A673 (cell line): ENCODE results near the gene MMP2. TPM values are rescaled to one million over a fixed set of nuclear protein-coding genes. Genes with fewer than 3 reads are reported as not detected.

Source experiments
- BruUV-seq: library from RNA; stranded (reverse); fragments of 400-500 nt; replicated peaks from 2 replicates; lab custom pipeline; 2021; lab: Mats Ljungman, UMichigan
- CTCF ChIA-PET: fragments of 300-600 bp; sonication (Branson Sonifier 250); formaldehyde crosslinking; loops from one replicate; lab custom pipeline; 2022; ENCODE audit warnings: antibody characterized with exemption; lab: Charles Lee
- POLR2A ChIA-PET: fragments of 300-600 bp; sonication (Branson Sonifier 250); formaldehyde crosslinking; loops from one replicate; lab custom pipeline; 2022; ENCODE audit warnings: antibody characterized with exemption; ENCODE audit not compliant: low non-redundant PET; lab: Charles Lee
- DNase-seq: peaks from one replicate; pipeline ENCODE4 v3.0.0-alpha.2; 2015; ENCODE audit warnings: low spot score
- H3K27ac ChIP-seq: fragments of 200-600 bp; sonication (generic); 2 replicates; pipeline ENCODE4 v1.5.1; 2016; ENCODE audit warnings: mixed run types, low read depth, mild to moderate bottlenecking, mixed read lengths, antibody characterized with exemption, low read length; ENCODE audit not compliant: poor library complexity, severe bottlenecking
- H3K27me3 ChIP-seq: fragments of 200-600 bp; sonication (generic); replicated peaks from 2 replicates; pipeline ENCODE4 v1.6.1; 2017; ENCODE audit warnings: mixed run types, low read depth, mild to moderate bottlenecking, mixed read lengths, antibody characterized with exemption, low read length; ENCODE audit not compliant: insufficient read depth, poor library complexity
- H3K36me3 ChIP-seq: fragments of 200-600 bp; sonication (generic); 2 replicates; pipeline ENCODE4 v1.6.1; 2016; ENCODE audit warnings: mixed run types, mild to moderate bottlenecking, mixed read lengths, antibody characterized with exemption, low read length; ENCODE audit not compliant: insufficient read depth, poor library complexity, severe bottlenecking
- H3K4me1 ChIP-seq: fragments of 200-600 bp; sonication (generic); 2 replicates; pipeline ENCODE4 v1.6.1; 2017; ENCODE audit warnings: mixed run types, mild to moderate bottlenecking, mixed read lengths, antibody characterized with exemption, low read length; ENCODE audit not compliant: insufficient read depth, poor library complexity, severe bottlenecking
- H3K4me3 ChIP-seq: fragments of 200-600 bp; sonication (generic); 2 replicates; pipeline ENCODE4 v1.5.1; 2016; ENCODE audit warnings: low read depth, mixed run types, mild to moderate bottlenecking, mixed read lengths, low read length; ENCODE audit not compliant: poor library complexity, severe bottlenecking
- H3K9me3 ChIP-seq: fragments of 200-600 bp; sonication (generic); 2 replicates; pipeline ENCODE4 v1.6.1; 2016; ENCODE audit warnings: mixed run types, low read depth, mild to moderate bottlenecking, mixed read lengths, antibody characterized with exemption, low read length; ENCODE audit not compliant: poor library complexity, severe bottlenecking
- CTCF ChIP-seq: fragments of 300-800, 200-600 bp; sonication (generic); conservative IDR thresholded peaks from 2 replicates; pipeline ENCODE4 v1.5.1; 2017; ENCODE audit warnings: low read depth, mild to moderate bottlenecking, antibody characterized with exemption, low read length, moderate library complexity, mixed read lengths
- EZH2 ChIP-seq: fragments of 200-600 bp; sonication (generic); IDR thresholded peaks from 2 replicates; pipeline ENCODE4 v1.6.1; 2017; ENCODE audit warnings: borderline replicate concordance, low read depth, mild to moderate bottlenecking, mixed read lengths, antibody characterized with exemption, low read length; ENCODE audit not compliant: poor library complexity, severe bottlenecking
- intact Hi-C: fragments of 100-400 bp; cut with micrococcal nuclease; formaldehyde crosslinking; loops from one replicate; pipeline ENCODE4 v1.10.0; 2022; ENCODE audit not compliant: unreplicated experiment
- total RNA-seq: library from RNA; stranded (reverse); gene quantifications from 2 replicates; pipeline ENCODE4 v1.2.3, GENCODE V29; 2021

Gene MMP2
- total RNA-seq, 1 experiment from 2014 or later, result 36.2 TPM

- POLR2A ChIA-PET, result no interaction called here
- no peak for DNase-seq
- H3K36me3 ChIP-seq, result no peaks in the 10 kb centered on the region
- TF ChIP-seq CTCF, result no peak
- TF ChIP-seq EZH2, result no peak
- H3K4me1 ChIP-seq, result no peaks in the 10 kb centered on the region
- CTCF ChIA-PET, result no interaction called here
- H3K27ac ChIP-seq, result no peak overlapping the region
- H3K9me3 ChIP-seq, result peaks cover 12% of the 10 kb centered on the region
- intact Hi-C loops, result no loop called here
- no peaks in the 10 kb centered on the region for H3K27me3 ChIP-seq
- no peak overlapping the region for H3K4me3 ChIP-seq
- no TSS peak for BruUV-seq
Measured at GRCh38 chr16:55513616-55514015, 34.6 kb downstream of the MMP2 start.

GRCh38 chr16:55515111-55515510 lies 36.1 kb downstream of the MMP2 start:
- H3K36me3 ChIP-seq, result no peaks in the 10 kb centered on the region
- H3K9me3 ChIP-seq, result peaks cover 12% of the 10 kb centered on the region
- intact Hi-C loops, result no loop called here
- no peak overlapping the region for H3K27ac ChIP-seq
- no peaks in the 10 kb centered on the region for H3K4me1 ChIP-seq
- no peak for DNase-seq
- ChIA-PET CTCF (no interaction called here), POLR2A (no interaction called here)
- H3K27me3 ChIP-seq, result no peaks in the 10 kb centered on the region
- BruUV-seq, result no TSS peak
- H3K4me3 ChIP-seq, result no peak overlapping the region
- TF ChIP-seq EZH2, result no peak
- TF ChIP-seq CTCF, result no peak

DNA sequence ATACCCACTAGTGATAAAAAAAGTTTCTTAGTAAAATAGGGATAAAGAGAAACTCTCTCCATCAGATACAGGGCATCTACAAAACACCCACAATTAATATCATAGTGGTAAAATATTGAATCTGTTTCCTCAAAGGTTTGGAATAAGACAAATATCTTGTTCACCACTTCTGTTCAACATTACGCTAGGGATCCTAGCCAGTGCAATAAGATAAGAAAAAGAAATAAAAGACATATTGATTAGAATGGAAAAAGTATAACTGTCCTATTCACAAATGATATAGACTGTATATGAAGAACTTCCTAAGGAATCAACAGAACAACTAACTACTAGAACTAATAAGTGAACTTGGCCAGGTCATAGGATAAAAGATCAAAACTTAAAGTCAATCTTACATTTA lies 42.8 kb downstream of the MMP2 start:
- ChIA-PET POLR2A (no interaction called here), CTCF (no interaction called here)
- Histone ChIP-seq H3K4me1 (no peaks in the 10 kb centered on the region), H3K36me3 (no peaks in the 10 kb centered on the region), H3K4me3 (no peak overlapping the region), H3K27me3 (no peaks in the 10 kb centered on the region), H3K27ac (no peak overlapping the region), H3K9me3 (peaks cover 10% of the 10 kb centered on the region)
- intact Hi-C loops, result no loop called here
- TF ChIP-seq CTCF (no peak), EZH2 (no peak)
- no TSS peak for BruUV-seq
- DNase-seq, result no peak
